ENCODE measurements around the gene ACSS1.
A peak's percentile ranks its signal among the peaks of the same experiment; 100 is the strongest.

The ACSS1 gene

GRCh38 chr20:25036331-25036936 is 21.5 kb downstream of the ACSS1 start:
- TF ChIP-seq CTCF (IDR thresholded peaks at IDR 0.05; ENCODE audit: insufficient read depth, low read depth, low read length, missing control alignments) = no peak
- no peak for DNase-seq (ENCODE audit: low read depth)
- peak overlapping the region; percentile 38 for H3K4me3 ChIP-seq (ENCODE audit: low read depth, low read length)

- no peak for TF ChIP-seq CTCF (IDR thresholded peaks at IDR 0.05; ENCODE audit: insufficient read depth, low read depth, low read length, missing control alignments)
- peak; percentile 53 for DNase-seq (ENCODE audit: low read depth)
- peak overlapping the region; percentile 38 for H3K4me3 ChIP-seq (ENCODE audit: low read depth, low read length)
Measured at GRCh38 chr20:25035921-25036320, 22.0 kb downstream of the ACSS1 start.

GRCh38 chr20:25033924-25034300 is 24.0 kb downstream of the ACSS1 start:
- no peak overlapping the region for H3K4me3 ChIP-seq (ENCODE audit: low read depth, low read length)
- DNase-seq (ENCODE audit: low read depth) = no peak
- no peak for TF ChIP-seq CTCF (IDR thresholded peaks at IDR 0.05; ENCODE audit: insufficient read depth, low read depth, low read length, missing control alignments)

- H3K4me3 ChIP-seq (ENCODE audit: low read depth, low read length) = no peak overlapping the region
- no peak for DNase-seq (ENCODE audit: low read depth)
Measured at GRCh38 chr20:25033265-25033923, 24.5 kb downstream of the ACSS1 start.

GRCh38 chr20:25032478-25033264 is 25.3 kb downstream of the ACSS1 start:
- no peak overlapping the region for H3K4me3 ChIP-seq (ENCODE audit: low read depth, low read length)
- TF ChIP-seq CTCF (IDR thresholded peaks at IDR 0.05; ENCODE audit: insufficient read depth, low read depth, low read length, missing control alignments) = no peak
- DNase-seq (ENCODE audit: low read depth) = no peak

More at GRCh38 chr20:25033265-25033923, 24.5 kb downstream of the ACSS1 start:
- TF ChIP-seq CTCF (IDR thresholded peaks at IDR 0.05; ENCODE audit: insufficient read depth, low read depth, low read length, missing control alignments) = no peak

- no peak for DNase-seq (ENCODE audit: low read depth)
- no peak overlapping the region for H3K4me3 ChIP-seq (ENCODE audit: low read depth, low read length)
- TF ChIP-seq CTCF (IDR thresholded peaks at IDR 0.05; ENCODE audit: insufficient read depth, low read depth, low read length, missing control alignments) = no peak
Measured at GRCh38 chr20:25032065-25032477, 25.9 kb downstream of the ACSS1 start.

Data from GM12865 (cell line).